Stimulated activated effector memory CD8-positive, alpha-beta T cell treated with anti-CD3 and anti-CD28 coated beads, Interleukin-12 subunit alpha, Interleukin-12 subunit beta, amount 100 ng/mL, for 72 hours (primary cell): ENCODE results near the gene PXK.
A peak's percentile ranks its signal among the peaks of the same experiment; 100 is the strongest.
"Not testable (repeated sequence)": the region's sequence is repeated elsewhere in the genome, so short reads cannot be mapped to it uniquely, and the experiment has no call there.

Source experiments
- ATAC-seq: fragments of 150-1000 bp; cut with Tn5 transposase; 2 replicates; pipeline ENCODE4 v1.10.0; 2021
- DNase-seq, 2 donors: peaks; one replicate each; pipeline ENCODE4 v3.0.0; 2021 to 2022; ENCODE audit warnings: low spot score in 2 of 2
- H3K27ac Mint-ChIP-seq: one replicate; pipeline ENCODE4 v1.8.0; 2022; ENCODE audit warnings: mild to moderate bottlenecking, mixed read lengths
- H3K36me3 Mint-ChIP-seq: one replicate; pipeline ENCODE4 v1.8.0; 2022; ENCODE audit warnings: mild to moderate bottlenecking, mixed read lengths
- H3K4me1 Mint-ChIP-seq: one replicate; pipeline ENCODE4 v1.8.0; 2022; ENCODE audit warnings: mixed read lengths
- H3K4me3 Mint-ChIP-seq: one replicate; pipeline ENCODE4 v1.8.0; 2022; ENCODE audit warnings: mild to moderate bottlenecking, mixed read lengths
- H3K9me3 Mint-ChIP-seq: one replicate; pipeline ENCODE4 v1.8.0; 2022; ENCODE audit warnings: mixed read lengths

The PXK gene

GRCh38 chr3:58332575-58333188, at the start of gene PXK:
PXK (plus strand) TSS chr3:58332892; CDS start chr3:58332989, 97 bp downstream.
- peak within 1 kb of the TSS; percentile 91 for H3K4me3 Mint-ChIP-seq
- peak; percentile 95 for ATAC-seq
- peaks cover 20% of the 10 kb centered on the region for H3K36me3 Mint-ChIP-seq
- peak; percentile 77 to 89 for DNase-seq
- H3K27ac Mint-ChIP-seq = peak within 1 kb of the TSS; percentile 95
- no peaks in the 10 kb centered on the region for H3K9me3 Mint-ChIP-seq
- peaks cover 42% of the 10 kb centered on the region for H3K4me1 Mint-ChIP-seq

DNA sequence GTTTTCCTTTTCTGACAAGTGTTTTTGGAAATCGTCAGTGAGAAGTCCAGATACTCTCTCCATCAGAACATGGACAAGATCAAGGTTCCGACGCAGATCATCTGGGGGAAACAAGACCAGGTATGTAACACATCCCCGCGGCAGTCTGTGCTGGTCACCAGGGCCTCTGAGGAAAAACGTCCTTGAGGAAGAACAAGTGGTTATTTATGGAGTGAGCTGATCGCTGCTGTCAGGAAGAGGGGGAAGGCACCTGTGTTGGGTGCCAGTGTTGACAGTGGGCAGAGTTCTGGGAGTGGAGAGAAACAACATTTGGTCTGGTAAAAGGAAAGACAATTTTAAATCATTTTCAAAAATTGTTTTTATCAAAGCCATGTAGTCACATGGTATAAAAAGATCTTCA, 47.4 kb upstream of the PXK start:
- ATAC-seq = no peak
- no peaks in the 10 kb centered on the region for H3K9me3 Mint-ChIP-seq

DNA sequence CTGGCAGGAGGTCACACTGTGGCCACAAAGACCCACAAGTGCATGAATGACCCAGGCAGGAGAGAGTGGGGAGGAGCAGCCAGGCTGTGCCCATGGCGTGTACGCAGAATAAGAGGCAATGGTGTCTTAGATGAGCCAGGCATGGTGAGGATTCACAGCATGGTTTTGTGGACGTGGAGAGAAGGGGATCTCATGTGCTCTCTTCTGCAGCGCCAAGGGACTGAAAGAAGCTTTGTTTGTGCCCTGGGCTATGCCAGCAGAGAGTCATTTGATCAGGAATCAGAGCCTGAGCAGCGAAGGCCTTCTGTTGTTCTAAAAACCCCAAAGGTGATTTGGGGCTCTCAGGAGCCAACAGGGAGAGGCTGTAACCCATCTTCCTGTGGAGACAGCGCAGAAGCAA, 45.3 kb upstream of the PXK start:
- no peak for DNase-seq
- Mint-ChIP-seq H3K36me3 (peaks cover 16% of the 10 kb centered on the region), H3K9me3 (no peaks in the 10 kb centered on the region), H3K4me1 (no peaks in the 10 kb centered on the region), H3K27ac (no peak overlapping the region), H3K4me3 (no peak overlapping the region)
- no peak for ATAC-seq

More for the DNA sequence above, 47.4 kb upstream of the PXK start:
- H3K4me1 Mint-ChIP-seq = no peaks in the 10 kb centered on the region
- no peak overlapping the region for H3K27ac Mint-ChIP-seq
- peaks cover 16% of the 10 kb centered on the region for H3K36me3 Mint-ChIP-seq
- DNase-seq = no peak
- H3K4me3 Mint-ChIP-seq = no peak overlapping the region

- DNase-seq = no peak
- no peaks in the 10 kb centered on the region for H3K4me1 Mint-ChIP-seq
- no peak overlapping the region for H3K27ac Mint-ChIP-seq
- no peaks in the 10 kb centered on the region for H3K9me3 Mint-ChIP-seq
- H3K4me3 Mint-ChIP-seq = no peak overlapping the region
- peak; percentile 43 for ATAC-seq
- peaks cover 16% of the 10 kb centered on the region for H3K36me3 Mint-ChIP-seq
Measured at GRCh38 chr3:58288011-58288728, 44.5 kb upstream of the PXK start.

DNA sequence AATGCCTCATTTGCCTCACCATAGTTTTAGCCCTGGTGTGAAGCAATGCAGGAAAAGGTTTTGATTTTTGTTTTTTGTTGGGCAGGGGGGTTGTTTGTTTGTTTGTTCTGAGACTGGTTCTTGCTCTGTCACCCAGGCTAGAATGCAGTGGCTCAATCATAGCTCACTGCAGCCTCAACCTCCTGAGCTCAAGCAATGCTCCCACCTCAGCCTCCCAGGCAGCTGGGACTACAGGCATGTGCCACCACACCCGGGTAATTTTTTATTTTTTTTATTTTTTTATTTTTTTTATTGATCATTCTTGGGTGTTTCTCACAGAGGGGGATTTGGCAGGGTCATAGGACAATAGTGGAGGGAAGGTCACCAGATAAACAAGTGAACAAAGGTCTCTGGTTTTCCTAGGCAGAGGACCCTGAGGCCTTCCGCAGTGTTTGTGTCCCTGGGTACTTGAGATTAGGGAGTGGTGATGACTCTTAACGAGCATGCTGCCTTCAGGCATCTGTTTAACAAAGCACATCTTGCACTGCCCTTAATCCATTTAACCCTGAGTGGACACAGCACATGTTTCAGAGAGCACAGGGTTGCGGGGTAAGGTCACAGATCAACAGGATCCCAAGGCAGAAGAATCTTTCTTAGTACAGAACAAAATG, 43.6 kb upstream of the PXK start:
- not testable (repeated sequence) for H3K27ac Mint-ChIP-seq, H3K4me1 Mint-ChIP-seq, H3K9me3 Mint-ChIP-seq, ATAC-seq, DNase-seq, H3K4me3 Mint-ChIP-seq
- peaks cover 16% of the 10 kb centered on the region for H3K36me3 Mint-ChIP-seq

DNA sequence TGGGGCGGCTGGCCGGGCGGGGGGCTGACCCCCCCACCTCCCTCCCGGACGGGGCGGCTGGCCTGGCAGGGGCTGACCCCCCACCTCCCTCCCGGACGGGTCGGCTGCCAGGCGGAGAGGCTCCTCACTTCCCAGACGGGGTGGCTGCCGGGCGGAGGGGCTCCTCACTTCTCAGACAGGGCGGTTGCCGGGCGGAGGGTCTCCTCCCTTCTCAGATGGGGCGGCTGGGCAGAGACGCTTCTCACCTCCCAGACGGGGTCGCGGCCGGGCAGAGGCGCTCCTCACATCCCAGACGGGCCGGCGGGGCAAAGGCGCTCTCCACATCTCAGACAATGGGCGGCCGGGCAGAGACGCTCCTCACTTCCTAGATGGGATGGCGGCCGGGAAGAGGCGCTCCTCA, 42.2 kb upstream of the PXK start:
- ATAC-seq, DNase-seq, H3K4me3 Mint-ChIP-seq, H3K27ac Mint-ChIP-seq, H3K4me1 Mint-ChIP-seq, H3K9me3 Mint-ChIP-seq, H3K36me3 Mint-ChIP-seq: not testable (repeated sequence)

DNA sequence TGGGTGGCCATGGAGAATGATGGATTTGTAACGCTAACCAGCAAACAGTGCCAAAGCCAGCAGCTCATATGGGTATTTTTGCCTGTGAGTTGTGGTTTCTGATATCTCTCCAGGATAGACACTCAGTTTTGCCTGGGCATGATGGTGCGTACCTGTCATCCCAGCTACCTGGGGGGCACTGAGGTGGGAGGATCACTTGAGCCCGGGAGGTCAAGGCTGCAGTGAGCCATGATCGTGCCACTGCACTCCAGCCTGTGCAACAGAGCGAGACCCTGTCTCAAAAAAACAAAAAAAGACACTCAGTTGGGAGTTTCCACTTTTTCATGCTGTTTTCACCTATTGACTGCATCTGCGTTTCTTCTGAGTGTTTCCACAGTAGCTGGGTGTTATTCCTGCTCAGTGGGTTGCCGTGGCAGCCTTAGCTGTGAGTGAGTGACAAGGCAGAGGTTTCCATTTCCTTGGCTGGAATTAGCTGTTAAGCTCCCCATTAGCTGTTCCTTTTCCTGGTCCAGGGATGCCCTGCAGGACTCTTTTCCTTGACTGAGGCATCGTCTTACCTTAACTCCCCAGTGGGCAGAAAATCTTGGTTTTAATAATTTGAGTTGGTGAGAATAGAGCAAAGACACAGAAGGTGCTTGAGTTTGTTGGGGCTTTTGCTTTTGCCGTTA, 40.9 kb upstream of the PXK start:
- H3K27ac Mint-ChIP-seq = no peak overlapping the region

GRCh38 chr3:58292866-58293265, 39.8 kb upstream of the PXK start:
- Mint-ChIP-seq H3K27ac (no peak overlapping the region), H3K4me1 (no peaks in the 10 kb centered on the region), H3K36me3 (no peaks in the 10 kb centered on the region), H3K4me3 (no peak overlapping the region), H3K9me3 (peaks cover 5% of the 10 kb centered on the region)
- no peak for DNase-seq
- no peak for ATAC-seq

More for the DNA sequence above, 40.9 kb upstream of the PXK start:
- Mint-ChIP-seq H3K9me3 (peaks cover 5% of the 10 kb centered on the region), H3K4me3 (no peak overlapping the region), H3K36me3 (peaks cover 3% of the 10 kb centered on the region), H3K4me1 (no peaks in the 10 kb centered on the region)
- no peak for DNase-seq
- no peak for ATAC-seq

- peaks cover 5% of the 10 kb centered on the region for H3K9me3 Mint-ChIP-seq
Measured at GRCh38 chr3:58293516-58293915, 39.2 kb upstream of the PXK start.

GRCh38 chr3:58296269-58296668, 36.4 kb upstream of the PXK start:
- no peak for DNase-seq
- Mint-ChIP-seq H3K27ac (no peak overlapping the region), H3K36me3 (no peaks in the 10 kb centered on the region), H3K4me1 (no peaks in the 10 kb centered on the region), H3K4me3 (no peak overlapping the region), H3K9me3 (peaks cover 5% of the 10 kb centered on the region)
- ATAC-seq = no peak

More at GRCh38 chr3:58293516-58293915, 39.2 kb upstream of the PXK start:
- no peaks in the 10 kb centered on the region for H3K4me1 Mint-ChIP-seq
- H3K4me3 Mint-ChIP-seq = no peak overlapping the region
- H3K27ac Mint-ChIP-seq = no peak overlapping the region
- H3K36me3 Mint-ChIP-seq = no peaks in the 10 kb centered on the region
- ATAC-seq (no peak), DNase-seq (no peak)

- H3K9me3 Mint-ChIP-seq = peaks cover 5% of the 10 kb centered on the region
- H3K27ac Mint-ChIP-seq = no peak overlapping the region
- no peaks in the 10 kb centered on the region for H3K4me1 Mint-ChIP-seq
- H3K4me3 Mint-ChIP-seq = no peak overlapping the region
- ATAC-seq = no peak
- no peak for DNase-seq
- H3K36me3 Mint-ChIP-seq = no peaks in the 10 kb centered on the region
Measured at GRCh38 chr3:58296843-58297242, 35.8 kb upstream of the PXK start.

- Mint-ChIP-seq H3K9me3 (peaks cover 5% of the 10 kb centered on the region), H3K4me3 (no peak overlapping the region), H3K27ac (no peak overlapping the region), H3K4me1 (no peaks in the 10 kb centered on the region), H3K36me3 (no peaks in the 10 kb centered on the region)
- ATAC-seq (no peak), DNase-seq (no peak)
Measured at GRCh38 chr3:58298190-58298589, 34.5 kb upstream of the PXK start.

DNA sequence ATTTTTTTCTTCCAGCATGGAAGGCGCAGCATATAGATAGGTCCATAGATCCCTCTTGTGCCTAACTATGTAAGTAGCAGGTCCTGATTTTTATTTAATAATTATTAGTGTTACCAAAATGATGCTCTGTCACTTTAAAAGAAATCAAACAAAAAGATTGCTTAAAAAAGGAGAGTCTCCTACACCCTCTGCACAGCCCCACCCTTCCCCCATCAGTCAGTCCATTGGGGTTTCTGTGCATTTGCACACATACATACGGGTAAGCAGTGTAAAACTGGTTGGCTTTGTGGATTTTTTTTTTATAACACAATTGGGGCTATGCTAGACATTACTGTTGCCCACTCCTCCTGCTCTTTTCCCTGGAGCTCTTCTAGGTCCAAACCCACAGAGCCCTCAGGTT, 33.6 kb upstream of the PXK start:
- Mint-ChIP-seq H3K36me3 (no peaks in the 10 kb centered on the region), H3K9me3 (peaks cover 5% of the 10 kb centered on the region), H3K27ac (no peak overlapping the region), H3K4me3 (no peak overlapping the region), H3K4me1 (no peaks in the 10 kb centered on the region)
- DNase-seq (no peak), ATAC-seq (no peak)

DNA sequence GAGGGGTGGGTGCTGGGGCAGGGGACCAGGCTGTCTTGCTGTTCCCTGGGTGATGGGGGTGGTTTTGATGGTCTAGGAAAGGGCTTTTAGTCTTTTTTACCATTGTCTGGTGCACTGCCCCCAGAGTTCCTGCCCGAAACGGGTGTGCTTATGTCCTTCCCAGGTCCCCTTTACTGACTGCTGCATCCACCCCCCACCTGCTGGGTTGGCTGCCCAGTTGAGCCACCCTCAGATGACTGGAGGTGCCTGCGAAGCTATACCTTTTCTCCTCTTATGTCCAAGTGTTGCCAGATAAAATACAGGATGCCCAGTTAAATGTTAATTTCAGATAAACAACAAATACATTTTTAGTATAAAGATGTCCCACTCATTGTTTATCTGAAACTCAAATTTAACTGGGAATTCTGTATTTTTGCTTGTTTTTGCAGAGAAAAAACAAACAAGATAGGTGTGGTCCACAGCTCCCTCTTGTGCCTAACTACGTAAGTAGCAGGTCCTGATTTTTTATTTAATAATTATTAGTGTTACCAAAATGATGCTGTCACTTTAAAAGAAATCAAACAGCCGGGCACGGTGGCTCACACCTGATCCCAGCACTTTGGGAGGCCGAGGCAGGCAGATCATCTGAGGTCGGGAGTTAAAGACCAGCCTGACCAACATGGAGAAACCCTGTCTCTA, 32.7 kb upstream of the PXK start:
- DNase-seq (no peak), ATAC-seq (no peak)
- no peaks in the 10 kb centered on the region for H3K36me3 Mint-ChIP-seq
- no peak overlapping the region for H3K27ac Mint-ChIP-seq
- H3K4me3 Mint-ChIP-seq = no peak overlapping the region
- H3K9me3 Mint-ChIP-seq = peaks cover 5% of the 10 kb centered on the region
- H3K4me1 Mint-ChIP-seq = no peaks in the 10 kb centered on the region
